K562 (cell line): ENCODE measurements around the gene ANKRD65. TPM values are rescaled to one million over a fixed set of nuclear protein-coding genes. Genes with fewer than 3 reads are reported as not detected.

Source experiments
- CBFA2T2 ChIP-seq: fragments of 450-650 bp; conservative IDR thresholded peaks from 2 replicates; pipeline ENCODE4 v1.6.1; 2017; ENCODE audit warnings: mild to moderate bottlenecking
- CBFB ChIP-seq: sonication (generic); formaldehyde crosslinking; IDR thresholded peaks from 2 replicates; pipeline ENCODE4 v1.4.0; 2020; ENCODE audit warnings: mild to moderate bottlenecking, missing genetic modification reagents
- CBX1 ChIP-seq: sonication (generic); IDR thresholded peaks from 2 replicates; pipeline ENCODE4 v1.6.1; 2016; ENCODE audit warnings: antibody characterized with exemption, low read depth, mild to moderate bottlenecking
- CC2D1A ChIP-seq: fragments of 450-650 bp; IDR thresholded peaks from 2 replicates; pipeline ENCODE4 v1.6.1; 2017; ENCODE audit warnings: mild to moderate bottlenecking
- CTBP1 ChIP-seq: fragments of 450-650 bp; IDR thresholded peaks from 2 replicates; pipeline ENCODE4 v1.6.1; 2016; ENCODE audit warnings: borderline replicate concordance
- DACH1 ChIP-seq: fragments of 450-650 bp; IDR thresholded peaks from 2 replicates; pipeline ENCODE4 v1.6.1; 2018; ENCODE audit not compliant: partially characterized antibody
- ESRRA ChIP-seq: fragments of 450-650 bp; IDR thresholded peaks from 2 replicates; pipeline ENCODE4 v1.6.1; 2014; ENCODE audit warnings: low read depth, mild to moderate bottlenecking, moderate library complexity, borderline replicate concordance
- FOSL1 ChIP-seq: fragments of 200-800 bp; sonication (Bioruptor generic); conservative IDR thresholded peaks from 2 replicates; pipeline ENCODE4 v1.6.1; 2016; ENCODE audit warnings: missing genetic modification characterization, missing compliant biosample characterization
- HDAC2 ChIP-seq: fragments of 450-650 bp; IDR thresholded peaks from 2 replicates; pipeline ENCODE4 v1.6.1; 2016; ENCODE audit warnings: mild to moderate bottlenecking
- MTF1 ChIP-seq: fragments of 250-450 bp; sonication (Bioruptor Pico); IDR thresholded peaks from 2 replicates; pipeline ENCODE4 v1.9.0; 2021; ENCODE audit warnings: moderate library complexity, mild to moderate bottlenecking, inconsistent platforms, borderline replicate concordance
- NR1H2 ChIP-seq: sonication (generic); formaldehyde crosslinking; IDR thresholded peaks from 2 replicates; pipeline ENCODE4 v1.4.0; 2020; ENCODE audit warnings: mild to moderate bottlenecking, missing genetic modification reagents
- PML ChIP-seq: IDR thresholded peaks from 2 replicates; pipeline ENCODE4 v1.6.1; 2012; ENCODE audit warnings: low read length, inconsistent platforms
- POLR2AphosphoS5 ChIP-seq: IDR thresholded peaks from 2 replicates; pipeline ENCODE4 v1.6.1; 2011; ENCODE audit warnings: mild to moderate bottlenecking, low read depth, low read length, moderate library complexity; ENCODE audit not compliant: control insufficient read depth, insufficient read depth
- PRPF4 ChIP-seq: fragments of 200-400 bp; formaldehyde crosslinking; IDR thresholded peaks from one replicate; pipeline ENCODE4 v1.6.1; 2017; ENCODE audit warnings: low read length, low read depth, mild to moderate bottlenecking; ENCODE audit not compliant: insufficient read depth, poor library complexity, severe bottlenecking
- RAD51 ChIP-seq: fragments of 450-650 bp; IDR thresholded peaks from 2 replicates; pipeline ENCODE4 v1.7.1; 2016; ENCODE audit warnings: low read depth, mild to moderate bottlenecking, borderline replicate concordance
- RB1 ChIP-seq: fragments of 450-650 bp; IDR thresholded peaks from 2 replicates; pipeline ENCODE4 v1.6.1; 2017; ENCODE audit warnings: low read depth, mild to moderate bottlenecking
- RHOXF2B ChIP-seq: fragments of 250-450 bp; sonication (Bioruptor Pico); conservative IDR thresholded peaks from 2 replicates; pipeline ENCODE4 v1.5.1; 2021
- SAP30 ChIP-seq: fragments of 200-600 bp; sonication (generic); IDR thresholded peaks from 2 replicates; pipeline ENCODE4 v1.6.1; 2012; ENCODE audit warnings: borderline replicate concordance, low read depth, mild to moderate bottlenecking, moderate library complexity, low read length, control low read depth, inconsistent platforms; ENCODE audit not compliant: insufficient read depth, poor library complexity, severe bottlenecking
- SOX6 ChIP-seq: fragments of 450-650 bp; IDR thresholded peaks from 2 replicates; pipeline ENCODE4 v1.6.1; 2014; ENCODE audit warnings: mild to moderate bottlenecking
- SRSF7 ChIP-seq: fragments of 200-400 bp; formaldehyde crosslinking; optimal IDR thresholded peaks from 2 replicates; pipeline ENCODE3; 2017; ENCODE audit warnings: mild to moderate bottlenecking, low read depth, low read length
- TBP ChIP-seq: optimal IDR thresholded peaks from 2 replicates; pipeline ENCODE3; 2011; ENCODE audit warnings: low read depth, low read length, improper control_type of control experiment
- ZC3H8 ChIP-seq: fragments of 450-650 bp; IDR thresholded peaks from 2 replicates; pipeline ENCODE4 v1.6.1; 2017
- ZKSCAN8 ChIP-seq: fragments of 200-800 bp; sonication (Bioruptor generic); IDR thresholded peaks from 2 replicates; pipeline ENCODE4 v1.6.1; 2016; ENCODE audit warnings: missing genetic modification characterization, missing compliant biosample characterization
- ZNF143 ChIP-seq: sonication (generic); formaldehyde crosslinking; IDR thresholded peaks from 2 replicates; pipeline ENCODE4 v1.9.0; 2022; ENCODE audit warnings: mild to moderate bottlenecking, missing genetic modification reagents
- ZNF444 ChIP-seq: fragments of 250-450 bp; sonication (Bioruptor Pico); IDR thresholded peaks from 2 replicates; pipeline ENCODE4 v1.4.0; 2020; ENCODE audit warnings: mild to moderate bottlenecking, moderate library complexity
- polyA plus RNA-seq, 8 experiments: library from polyadenylated mRNA; depleted of rRNA in 4 of 8; stranded (reverse) in 5 of 8; unstranded in 3 of 8; fragments of >200 nt; fragmentation: Nextera tagmentation in 2 of 8; fragmentation: Illumina TruSeq in 1 of 8; extraction: Ambion mirVana in 2 of 8; extraction: Trizol in 1 of 8; gene quantifications; 2 replicates each; pipeline versions ENCODE4 v1.2.1 to v1.2.3, GENCODE V29; 2011 to 2014; ENCODE audit warnings: inconsistent platforms in 1 of 8, missing spikeins in 1 of 8
- total RNA-seq, 7 experiments: library from RNA; depleted of rRNA in 6 of 7; stranded (reverse); fragments of >200 nt in 6 of 7; fragmentation: Illumina TruSeq in 2 of 7; extraction: Trizol in 2 of 7; gene quantifications; 2 replicates each; pipeline versions ENCODE4 v1.2.1 to v1.2.3, GENCODE V29; 2011 to 2021; ENCODE audit warnings: low replicate concordance in 1 of 7
- TF ChIP-seq, protein P1 (sequence below): fragments of 250-450 bp; sonication (Bioruptor Pico); IDR thresholded peaks from 2 replicates; pipeline ENCODE4 v1.4.0; 2020; ENCODE audit warnings: mild to moderate bottlenecking
- TF ChIP-seq, protein P2 (sequence below): fragments of 250-450 bp; sonication (Bioruptor Pico); IDR thresholded peaks from 2 replicates; pipeline ENCODE4 v1.9.0; 2021; ENCODE audit warnings: mild to moderate bottlenecking, inconsistent platforms

Gene ANKRD65
- total and polyA plus RNA-seq, 9 of the 15 experiments (the other 6 are each of a cell fraction or from before 2014, with no cell fraction given) = not detected

DNA sequence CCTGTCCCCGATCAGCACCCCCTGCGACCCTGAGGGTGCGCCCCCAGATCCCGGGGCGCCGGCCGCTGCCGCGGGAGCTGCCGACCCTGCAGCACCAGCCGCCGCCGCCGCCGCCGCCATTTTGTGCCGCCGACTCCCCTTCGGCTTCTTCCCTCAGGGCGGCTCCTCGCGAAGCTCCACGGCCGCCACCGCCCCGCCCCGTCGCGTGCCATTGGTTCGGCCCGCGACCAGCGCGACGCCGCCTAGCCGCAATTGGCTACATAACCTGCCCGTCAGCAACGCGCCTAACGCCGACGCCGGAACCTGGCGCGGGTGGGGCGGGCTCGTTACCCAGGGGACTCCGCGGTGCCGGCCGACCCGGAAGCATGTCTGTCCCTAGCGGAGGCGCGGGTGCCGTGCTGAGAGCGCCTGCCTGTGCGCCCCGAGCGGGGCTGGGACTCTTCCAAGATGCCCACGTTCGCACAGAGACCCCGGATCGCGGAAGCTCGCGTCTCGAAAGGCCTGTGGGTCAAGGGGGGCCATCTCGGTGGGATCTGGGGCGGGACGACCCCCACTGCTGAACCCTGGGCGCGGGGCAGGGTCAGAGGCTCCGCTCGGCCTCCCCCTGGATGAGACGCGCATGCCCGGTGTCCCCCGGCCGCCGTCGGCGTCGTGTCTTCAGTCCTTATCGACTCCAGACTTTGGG lies 21.7 kb downstream of the ANKRD65 start, which contains the start of gene CCNL2 (continued):
- TF ChIP-seq PRPF4 = no peak
- no peak for TF ChIP-seq DACH1
- TF ChIP-seq CBFA2T2 = no peak
- peak; percentile 91 for TF ChIP-seq HDAC2
- TF ChIP-seq RAD51 = 0 out of 2 replicates have a peak, but pooled peaks have one; percentile 28
- TF ChIP-seq NR1H2 = peak; percentile 90; the same call in 1 of the 2 replicates
- TF ChIP-seq RB1 = peak; percentile 70
- peak; percentile 79 for TF ChIP-seq PML
- peak; percentile 83 for TF ChIP-seq ESRRA
- no peak for TF ChIP-seq ZC3H8
- peak; percentile 61 for TF ChIP-seq TBP
- no peak for TF ChIP-seq MTF1 (CRISPR knock-in tag)
- no peak for TF ChIP-seq SRSF7
- TF ChIP-seq SOX6 = no peak; the same call in 1 of the 2 replicates
- peak; percentile 76 for TF ChIP-seq POLR2AphosphoS5
- no peak for TF ChIP-seq CC2D1A
- peak; percentile 86; the same call in 1 of the 2 replicates for TF ChIP-seq CBX1
- TF ChIP-seq FOSL1 (tag) = 0 out of 2 replicates have a peak, but pooled peaks have one; percentile 19
- 0 out of 2 replicates have a peak, but pooled peaks have one; percentile 52 for TF ChIP-seq RHOXF2B (CRISPR knock-in tag)
- TF ChIP-seq CBFB = 0 out of 2 replicates have a peak, but pooled peaks have one; percentile 15
- no peak for TF ChIP-seq ZKSCAN8 (CRISPR knock-in tag)
- peak; percentile 93 for TF ChIP-seq CTBP1
- peak; percentile 75 for TF ChIP-seq ZNF143
- TF ChIP-seq, protein P1, sequence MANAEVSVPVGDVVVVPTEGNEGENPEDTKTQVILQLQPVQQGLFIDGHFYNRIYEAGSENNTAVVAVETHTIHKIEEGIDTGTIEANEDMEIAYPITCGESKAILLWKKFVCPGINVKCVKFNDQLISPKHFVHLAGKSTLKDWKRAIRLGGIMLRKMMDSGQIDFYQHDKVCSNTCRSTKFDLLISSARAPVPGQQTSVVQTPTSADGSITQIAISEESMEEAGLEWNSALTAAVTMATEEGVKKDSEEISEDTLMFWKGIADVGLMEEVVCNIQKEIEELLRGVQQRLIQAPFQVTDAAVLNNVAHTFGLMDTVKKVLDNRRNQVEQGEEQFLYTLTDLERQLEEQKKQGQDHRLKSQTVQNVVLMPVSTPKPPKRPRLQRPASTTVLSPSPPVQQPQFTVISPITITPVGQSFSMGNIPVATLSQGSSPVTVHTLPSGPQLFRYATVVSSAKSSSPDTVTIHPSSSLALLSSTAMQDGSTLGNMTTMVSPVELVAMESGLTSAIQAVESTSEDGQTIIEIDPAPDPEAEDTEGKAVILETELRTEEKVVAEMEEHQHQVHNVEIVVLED (CRISPR knock-in tag) = peak; percentile 97
- TF ChIP-seq ZNF444 = no peak
- TF ChIP-seq, protein P2, sequence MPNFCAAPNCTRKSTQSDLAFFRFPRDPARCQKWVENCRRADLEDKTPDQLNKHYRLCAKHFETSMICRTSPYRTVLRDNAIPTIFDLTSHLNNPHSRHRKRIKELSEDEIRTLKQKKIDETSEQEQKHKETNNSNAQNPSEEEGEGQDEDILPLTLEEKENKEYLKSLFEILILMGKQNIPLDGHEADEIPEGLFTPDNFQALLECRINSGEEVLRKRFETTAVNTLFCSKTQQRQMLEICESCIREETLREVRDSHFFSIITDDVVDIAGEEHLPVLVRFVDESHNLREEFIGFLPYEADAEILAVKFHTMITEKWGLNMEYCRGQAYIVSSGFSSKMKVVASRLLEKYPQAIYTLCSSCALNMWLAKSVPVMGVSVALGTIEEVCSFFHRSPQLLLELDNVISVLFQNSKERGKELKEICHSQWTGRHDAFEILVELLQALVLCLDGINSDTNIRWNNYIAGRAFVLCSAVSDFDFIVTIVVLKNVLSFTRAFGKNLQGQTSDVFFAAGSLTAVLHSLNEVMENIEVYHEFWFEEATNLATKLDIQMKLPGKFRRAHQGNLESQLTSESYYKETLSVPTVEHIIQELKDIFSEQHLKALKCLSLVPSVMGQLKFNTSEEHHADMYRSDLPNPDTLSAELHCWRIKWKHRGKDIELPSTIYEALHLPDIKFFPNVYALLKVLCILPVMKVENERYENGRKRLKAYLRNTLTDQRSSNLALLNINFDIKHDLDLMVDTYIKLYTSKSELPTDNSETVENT (CRISPR knock-in tag) = peak; percentile 73
- TF ChIP-seq SAP30 = peak; percentile 91
